ENCODE results near the gene DHX38. TPM values are rescaled to one million over a fixed set of nuclear protein-coding genes. Genes with fewer than 3 reads are reported as not detected.

DHX38 gene
- total and polyA plus RNA-seq, 12 donors = 29.1 to 50.6 (median 37.4) TPM

DNA sequence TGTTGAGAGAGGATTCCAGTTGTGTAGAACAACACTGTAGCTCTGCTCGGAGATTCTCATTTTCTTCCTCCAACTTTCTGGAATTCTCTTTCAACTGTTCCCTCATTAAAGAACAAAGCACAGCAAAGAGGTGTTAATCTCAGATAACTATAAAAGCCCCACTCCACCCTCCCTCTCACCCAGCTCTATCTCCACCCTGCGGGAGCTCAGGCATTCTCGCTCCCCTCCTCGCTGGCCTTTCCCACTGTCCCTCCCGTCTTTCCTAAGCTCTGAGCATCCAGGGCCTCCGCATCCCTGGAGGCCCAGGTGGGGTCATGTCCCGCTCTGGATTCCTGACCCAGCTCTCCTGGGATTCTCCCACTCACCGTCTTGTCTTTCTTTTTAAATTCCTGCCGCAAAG, 35.1 kb downstream of the DHX38 start:
- no peak for DNase-seq
- intact Hi-C loops (cut with DNase I) = loop anchor here in 6 of 10 donors (5.0 to 10.0 kb wide), 6 partner anchors 336 to 1829 kb away; no protein-coding TSS in a partner anchor
- H3K27me3 ChIP-seq = peaks cover 0 to 23% (median 0%) of the 10 kb centered on the region in 7 donors
- peaks cover 0 to 4% (median 0%) of the 10 kb centered on the region in 11 donors for H3K9me3 ChIP-seq
- TF ChIP-seq, protein P1, sequence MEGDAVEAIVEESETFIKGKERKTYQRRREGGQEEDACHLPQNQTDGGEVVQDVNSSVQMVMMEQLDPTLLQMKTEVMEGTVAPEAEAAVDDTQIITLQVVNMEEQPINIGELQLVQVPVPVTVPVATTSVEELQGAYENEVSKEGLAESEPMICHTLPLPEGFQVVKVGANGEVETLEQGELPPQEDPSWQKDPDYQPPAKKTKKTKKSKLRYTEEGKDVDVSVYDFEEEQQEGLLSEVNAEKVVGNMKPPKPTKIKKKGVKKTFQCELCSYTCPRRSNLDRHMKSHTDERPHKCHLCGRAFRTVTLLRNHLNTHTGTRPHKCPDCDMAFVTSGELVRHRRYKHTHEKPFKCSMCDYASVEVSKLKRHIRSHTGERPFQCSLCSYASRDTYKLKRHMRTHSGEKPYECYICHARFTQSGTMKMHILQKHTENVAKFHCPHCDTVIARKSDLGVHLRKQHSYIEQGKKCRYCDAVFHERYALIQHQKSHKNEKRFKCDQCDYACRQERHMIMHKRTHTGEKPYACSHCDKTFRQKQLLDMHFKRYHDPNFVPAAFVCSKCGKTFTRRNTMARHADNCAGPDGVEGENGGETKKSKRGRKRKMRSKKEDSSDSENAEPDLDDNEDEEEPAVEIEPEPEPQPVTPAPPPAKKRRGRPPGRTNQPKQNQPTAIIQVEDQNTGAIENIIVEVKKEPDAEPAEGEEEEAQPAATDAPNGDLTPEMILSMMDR (IDR thresholded peaks at IDR 0.05) = no peak
- no peak for ATAC-seq
- H3K4me3 ChIP-seq = no peak overlapping the region
- H3K27ac ChIP-seq = no peak overlapping the region
- H3K4me1 ChIP-seq = peaks cover 0 to 26% (median 0%) of the 10 kb centered on the region in 9 donors
- 62 to 65% methylated on average over 9 of the region's 9 CpGs for WGBS, 2 donors
- H3K36me3 ChIP-seq = no peaks in the 10 kb centered on the region

DNA sequence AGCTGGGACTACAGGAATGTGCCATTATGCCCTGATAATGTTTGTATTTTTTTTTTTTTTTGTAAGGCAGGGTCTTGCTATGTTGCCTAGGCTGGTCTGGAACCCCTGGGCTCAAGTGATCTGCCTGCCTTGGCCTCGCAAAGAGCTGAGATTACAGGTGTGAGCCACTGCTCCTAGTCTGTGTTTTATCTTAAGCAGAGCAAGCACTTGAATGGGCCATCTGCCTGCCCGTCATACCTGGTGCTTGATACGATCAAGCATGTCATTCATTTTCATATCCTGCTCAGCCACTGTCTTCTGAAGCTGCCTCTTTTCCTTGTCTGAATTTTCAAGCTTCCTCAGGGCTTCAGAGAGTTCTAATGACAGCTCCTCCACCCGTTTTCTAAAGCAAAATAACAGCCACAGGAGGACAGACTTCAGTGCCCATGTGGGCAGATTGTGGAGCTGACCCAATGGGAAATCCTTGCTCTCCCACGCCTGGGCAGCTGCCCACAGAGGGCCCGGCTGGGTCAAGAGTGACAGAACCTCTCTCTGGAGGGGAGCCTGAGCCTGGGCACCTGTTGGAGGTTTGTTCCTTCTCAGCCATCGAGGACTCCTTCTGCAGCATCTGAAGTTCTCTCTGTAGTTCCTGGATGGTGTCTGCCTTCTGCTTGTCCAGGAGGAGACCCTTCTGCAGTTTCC, 36.5 kb downstream of the DHX38 start:
- ATAC-seq (no peak), DNase-seq (no peak)
- H3K27me3 ChIP-seq = peaks cover 0 to 23% (median 0%) of the 10 kb centered on the region in 7 donors
- peaks cover 0 to 4% (median 0%) of the 10 kb centered on the region in 11 donors for H3K9me3 ChIP-seq
- intact Hi-C loops (cut with DNase I) = loop anchor here in 6 of 10 donors (5.0 to 10.0 kb wide), 6 partner anchors 335 to 1827 kb away; no protein-coding TSS in a partner anchor
- H3K27ac ChIP-seq = no peak overlapping the region
- WGBS, 2 donors = 71 to 73% methylated on average over 7 of the region's 7 CpGs
- no peaks in the 10 kb centered on the region for H3K36me3 ChIP-seq
- H3K4me1 ChIP-seq = peaks cover 0 to 17% (median 0%) of the 10 kb centered on the region in 9 donors
- no peak overlapping the region for H3K4me3 ChIP-seq
- TF ChIP-seq, protein P1 (IDR thresholded peaks at IDR 0.05) = no peak

DNA sequence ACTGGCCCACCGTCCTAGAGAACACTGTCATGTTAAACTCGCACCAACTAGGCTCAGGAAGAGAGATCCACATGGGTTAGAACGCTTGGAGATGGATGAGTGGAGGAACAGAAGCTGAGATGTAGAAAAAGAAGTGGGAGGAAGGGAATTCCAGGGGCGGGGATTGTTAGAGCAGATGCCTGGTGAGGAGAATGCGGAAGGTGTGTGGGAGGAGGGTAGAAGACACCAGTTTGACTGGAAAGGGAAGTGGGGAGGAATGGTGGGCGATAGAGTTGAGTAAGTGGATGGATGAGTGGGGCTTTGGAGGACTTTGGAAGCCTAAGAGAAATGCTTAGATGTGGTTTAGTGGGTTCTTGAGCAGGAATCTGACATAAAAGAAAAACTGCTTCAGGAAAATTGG, 37.4 kb downstream of the DHX38 start:
- intact Hi-C loops (cut with DNase I) = no loop called here
- Histone ChIP-seq H3K4me3 (no peak overlapping the region), H3K36me3 (no peaks in the 10 kb centered on the region), H3K9me3 (peaks cover 0 to 4% (median 0%) of the 10 kb centered on the region in 11 donors), H3K27ac (no peak overlapping the region), H3K27me3 (peaks cover 0 to 23% (median 0%) of the 10 kb centered on the region in 7 donors), H3K4me1 (peaks cover 0 to 8% (median 0%) of the 10 kb centered on the region in 9 donors)
- no peak for DNase-seq
- ATAC-seq = no peak
- TF ChIP-seq, protein P1 (IDR thresholded peaks at IDR 0.05) = no peak
- 61 to 66% methylated on average over 6 of the region's 6 CpGs for WGBS, 2 donors

DNA sequence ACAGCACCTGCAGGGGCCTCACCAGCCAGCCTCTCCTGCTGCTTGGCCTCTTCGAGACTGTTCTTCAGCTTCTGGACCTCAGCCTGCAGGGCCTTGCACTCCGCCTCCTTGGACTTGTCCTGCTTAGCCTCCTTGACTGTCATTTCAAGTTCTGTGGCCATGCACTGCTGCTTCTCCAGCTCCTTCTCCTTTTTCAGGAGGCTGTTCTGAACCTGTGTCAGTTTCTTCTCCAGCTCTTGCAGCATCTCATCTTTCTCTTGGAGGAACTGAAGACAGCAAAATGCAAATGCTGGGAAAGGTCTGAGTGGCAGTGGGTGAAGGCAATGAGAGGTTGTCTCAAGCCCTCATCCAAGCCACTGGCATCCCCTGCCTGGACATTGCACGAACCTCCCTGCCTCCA, 39.1 kb downstream of the DHX38 start:
- TF ChIP-seq, protein P1 (IDR thresholded peaks at IDR 0.05) = no peak
- intact Hi-C loops (cut with DNase I) = no loop called here
- WGBS, 2 donors = 86 to 87% methylated on average over 3 of the region's 3 CpGs
- H3K9me3 ChIP-seq = peaks cover 0 to 2% (median 0%) of the 10 kb centered on the region in 11 donors
- H3K27ac ChIP-seq = no peak overlapping the region
- H3K27me3 ChIP-seq = peaks cover 0 to 27% (median 0%) of the 10 kb centered on the region in 7 donors
- no peaks in the 10 kb centered on the region for H3K36me3 ChIP-seq
- H3K4me3 ChIP-seq = no peak overlapping the region
- DNase-seq (no peak), ATAC-seq (no peak)
- no peaks in the 10 kb centered on the region for H3K4me1 ChIP-seq
